Caco-2 (cell line): ENCODE results near the gene TSPAN19. TPM values are rescaled to one million over a fixed set of nuclear protein-coding genes. Genes with fewer than 3 reads are reported as not detected.
A peak's percentile ranks its signal among the peaks of the same experiment; 100 is the strongest.

Source experiments
- Bru-seq: library from RNA; stranded (reverse); fragments of 400-500 nt; gene quantifications from one replicate; lab custom pipeline; 2021; lab: Mats Ljungman, UMichigan
- BruChase-seq, 2 experiments: library from RNA; stranded (reverse); fragments of 400-500 nt; gene quantifications; one replicate each; lab custom pipeline; 2021; lab: Mats Ljungman, UMichigan
- BruUV-seq: library from RNA; stranded (reverse); fragments of 400-500 nt; replicated peaks from 2 replicates; lab custom pipeline; 2021; lab: Mats Ljungman, UMichigan
- CTCF ChIA-PET: fragments of 300-600 bp; sonication (Branson Sonifier 250); formaldehyde crosslinking; loops from one replicate; lab custom pipeline; 2022; ENCODE audit warnings: antibody characterized with exemption; lab: Charles Lee
- POLR2A ChIA-PET: fragments of 300-600 bp; sonication (Branson Sonifier 250); formaldehyde crosslinking; loops from one replicate; lab custom pipeline; 2022; ENCODE audit warnings: antibody characterized with exemption; lab: Charles Lee
- DNase-seq, 2 experiments: peaks; one replicate each; pipeline versions ENCODE4 v3.0.0 to v3.0.0-alpha.2; 2020 to 2022
- H3K27me3 ChIP-seq: replicated peaks from 2 replicates; pipeline ENCODE4 v1.6.0; 2011; ENCODE audit warnings: low read length; ENCODE audit not compliant: control insufficient read depth, insufficient read depth
- H3K36me3 ChIP-seq: 2 replicates; pipeline ENCODE4 v1.5.1; 2011; ENCODE audit warnings: low read length; ENCODE audit not compliant: control insufficient read depth, insufficient read depth
- H3K4me1 ChIP-seq: fragments of 250-450 bp; sonication (Bioruptor Pico); 2 replicates; pipeline ENCODE4 v1.5.1; 2020; ENCODE audit warnings: mild to moderate bottlenecking
- H3K4me3 ChIP-seq: 2 replicates; pipeline ENCODE4 v1.5.1; 2011; ENCODE audit warnings: low read depth, mild to moderate bottlenecking, control low read depth, low read length
- H3K9me3 ChIP-seq: fragments of 250-450 bp; sonication (Bioruptor Pico); 2 replicates; pipeline ENCODE4 v1.5.1; 2020; ENCODE audit warnings: mild to moderate bottlenecking, moderate library complexity
- H3K27ac Mint-ChIP-seq: one replicate; pipeline ENCODE4 v1.8.0; 2022; ENCODE audit warnings: mixed read lengths; ENCODE audit not compliant: unreplicated experiment
- H3K27me3 Mint-ChIP-seq: one replicate; pipeline ENCODE4 v1.8.0; 2022; ENCODE audit warnings: mixed read lengths; ENCODE audit not compliant: insufficient read depth, unreplicated experiment
- H3K36me3 Mint-ChIP-seq: one replicate; pipeline ENCODE4 v1.8.0; 2022; ENCODE audit warnings: mild to moderate bottlenecking, mixed read lengths; ENCODE audit not compliant: insufficient read depth, unreplicated experiment
- H3K4me1 Mint-ChIP-seq: one replicate; pipeline ENCODE4 v1.8.0; 2022; ENCODE audit warnings: low read depth, mixed read lengths; ENCODE audit not compliant: unreplicated experiment
- H3K4me3 Mint-ChIP-seq: one replicate; pipeline ENCODE4 v1.8.0; 2022; ENCODE audit warnings: mild to moderate bottlenecking, moderate library complexity, mixed read lengths; ENCODE audit not compliant: unreplicated experiment
- H3K9me3 Mint-ChIP-seq: one replicate; pipeline ENCODE4 v1.8.0; 2022; ENCODE audit warnings: mixed read lengths; ENCODE audit not compliant: unreplicated experiment
- intact Hi-C: fragments of 100-400 bp; cut with micrococcal nuclease; formaldehyde crosslinking; loops from one replicate; pipeline ENCODE4 v1.10.0; 2022; ENCODE audit not compliant: unreplicated experiment
- long read RNA-seq: library from polyadenylated mRNA; stranded (forward); transcript quantifications from one replicate; pipeline ENCODE4 v2.0.0, GENCODE V29; 2022
- total RNA-seq: library from RNA; stranded (reverse); gene quantifications from 2 replicates; pipeline ENCODE4 v1.2.3, GENCODE V29; 2022
- TF ChIP-seq, protein P1 (sequence below), 2 experiments: fragments of 200-600 bp in 1 of 2; IDR thresholded peaks; 1 replicate in 1 of 2; 2 replicates in 1 of 2; pipeline versions ENCODE4 v1.5.1 to v1.8.0; 2011 to 2022; ENCODE audit warnings: antibody characterized with exemption in 1 of 2, control low read depth in 1 of 2, inconsistent platforms in 1 of 2, low read depth in 1 of 2, low read length in 1 of 2, mild to moderate bottlenecking in 1 of 2, moderate library complexity in 1 of 2; ENCODE audit not compliant: insufficient read depth in 1 of 2, severe bottlenecking in 1 of 2, unreplicated experiment in 1 of 2

The TSPAN19 gene
- total RNA-seq (not detected in 2 replicates), Bru-seq, nascent RNA (not detected), BruChase-seq, experiment 1, labeled RNA remaining after a 2-hour chase (not detected), BruChase-seq, experiment 2, labeled RNA remaining after a 6-hour chase (not detected)
- long read RNA-seq: 0 reads

DNA sequence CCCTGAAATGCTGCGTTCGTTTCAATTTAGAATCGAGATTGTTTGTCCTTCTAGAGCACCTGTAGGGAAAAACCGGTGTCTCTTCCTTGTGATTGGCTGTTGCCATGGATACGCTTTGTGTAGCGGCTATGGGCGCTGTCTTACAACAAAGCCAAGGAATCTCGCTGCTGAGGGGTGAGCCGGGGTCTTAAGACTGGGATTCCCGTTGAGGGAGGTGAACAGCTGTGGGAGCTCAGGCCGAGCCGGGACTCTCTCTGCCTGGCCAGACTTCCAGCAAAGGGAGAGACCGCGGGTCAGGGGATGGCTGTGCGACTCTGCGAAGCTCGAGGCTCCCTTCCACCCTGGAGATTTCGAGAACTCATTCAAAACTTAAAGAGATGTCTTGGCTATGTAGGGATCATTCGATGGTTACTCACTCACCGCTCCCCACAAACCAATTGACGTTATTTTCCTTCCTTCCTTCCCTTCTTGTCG lies at the start of gene TSPAN19, which contains the start of gene LRRIQ1:
TSPAN19 (minus strand) TSS at position 44 of the 474 bp plus-strand sequence. CDS start 6,331 bp downstream, outside the sequence.
LRRIQ1 (plus strand) TSS at position 118 of the 474 bp plus-strand sequence. CDS start 1,826 bp downstream, outside the sequence.
- Mint-ChIP-seq H3K36me3 (no peaks in the 10 kb centered on the region), H3K9me3 (no peaks in the 10 kb centered on the region), H3K27me3 (peaks cover 3% of the 10 kb centered on the region), H3K27ac (peak within 1 kb of the TSS; percentile 71), H3K4me1 (no peaks in the 10 kb centered on the region), H3K4me3 (peak within 1 kb of the TSS; percentile 77)
- DNase-seq: peak; percentile 71 to 75
- Histone ChIP-seq H3K36me3 (no peaks in the 10 kb centered on the region), H3K9me3 (no peaks in the 10 kb centered on the region), H3K27me3 (no peaks in the 10 kb centered on the region), H3K4me3 (peak within 1 kb of the TSS; percentile 36), H3K4me1 (no peaks in the 10 kb centered on the region)
- TF ChIP-seq, protein P1, sequence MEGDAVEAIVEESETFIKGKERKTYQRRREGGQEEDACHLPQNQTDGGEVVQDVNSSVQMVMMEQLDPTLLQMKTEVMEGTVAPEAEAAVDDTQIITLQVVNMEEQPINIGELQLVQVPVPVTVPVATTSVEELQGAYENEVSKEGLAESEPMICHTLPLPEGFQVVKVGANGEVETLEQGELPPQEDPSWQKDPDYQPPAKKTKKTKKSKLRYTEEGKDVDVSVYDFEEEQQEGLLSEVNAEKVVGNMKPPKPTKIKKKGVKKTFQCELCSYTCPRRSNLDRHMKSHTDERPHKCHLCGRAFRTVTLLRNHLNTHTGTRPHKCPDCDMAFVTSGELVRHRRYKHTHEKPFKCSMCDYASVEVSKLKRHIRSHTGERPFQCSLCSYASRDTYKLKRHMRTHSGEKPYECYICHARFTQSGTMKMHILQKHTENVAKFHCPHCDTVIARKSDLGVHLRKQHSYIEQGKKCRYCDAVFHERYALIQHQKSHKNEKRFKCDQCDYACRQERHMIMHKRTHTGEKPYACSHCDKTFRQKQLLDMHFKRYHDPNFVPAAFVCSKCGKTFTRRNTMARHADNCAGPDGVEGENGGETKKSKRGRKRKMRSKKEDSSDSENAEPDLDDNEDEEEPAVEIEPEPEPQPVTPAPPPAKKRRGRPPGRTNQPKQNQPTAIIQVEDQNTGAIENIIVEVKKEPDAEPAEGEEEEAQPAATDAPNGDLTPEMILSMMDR (IDR thresholded peaks at IDR 0.05; ENCODE audit: insufficient read depth in 1 of 2, low read depth in 1 of 2, low read length in 1 of 2, severe bottlenecking in 1 of 2, unreplicated experiment in 1 of 2): no peak
- intact Hi-C loops: no loop called here
- BruUV-seq: no TSS peak
- ChIA-PET POLR2A (no interaction called here), CTCF (no interaction called here)

DNA sequence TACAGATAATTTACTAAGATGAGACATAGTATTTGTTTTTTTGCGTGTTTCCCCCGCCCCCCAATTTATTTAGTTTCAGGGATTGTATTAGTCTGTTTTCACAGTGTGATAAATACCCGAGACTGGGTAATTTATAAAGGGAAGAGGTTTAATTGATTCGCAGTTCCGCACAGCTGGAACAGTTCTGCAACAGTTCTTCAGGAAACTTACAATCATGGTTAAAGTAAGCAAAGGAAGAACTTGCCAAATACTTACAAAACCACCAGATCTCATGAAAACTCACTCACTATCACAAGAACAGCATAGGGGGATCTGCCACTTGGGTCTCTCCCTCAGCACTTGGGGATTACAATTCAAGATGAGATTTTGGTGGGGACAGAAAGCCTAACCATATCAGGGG lies 49.0 kb upstream of the TSPAN19 start:
- ChIA-PET CTCF (no interaction called here), POLR2A (no interaction called here)
- no peaks in the 10 kb centered on the region for H3K36me3 ChIP-seq
- H3K4me1 Mint-ChIP-seq: no peaks in the 10 kb centered on the region
- H3K4me3 Mint-ChIP-seq: no peak overlapping the region
- no peaks in the 10 kb centered on the region for H3K4me1 ChIP-seq
- no TSS peak for BruUV-seq
- TF ChIP-seq, protein P1 (IDR thresholded peaks at IDR 0.05; ENCODE audit: insufficient read depth in 1 of 2, low read depth in 1 of 2, low read length in 1 of 2, severe bottlenecking in 1 of 2, unreplicated experiment in 1 of 2): no peak
- no peaks in the 10 kb centered on the region for H3K27me3 ChIP-seq
- no peaks in the 10 kb centered on the region for H3K27me3 Mint-ChIP-seq
- no peaks in the 10 kb centered on the region for H3K36me3 Mint-ChIP-seq
- intact Hi-C loops: no loop called here
- no peaks in the 10 kb centered on the region for H3K9me3 Mint-ChIP-seq
- no peak for DNase-seq
- no peaks in the 10 kb centered on the region for H3K9me3 ChIP-seq
- no peak overlapping the region for H3K27ac Mint-ChIP-seq
- no peak overlapping the region for H3K4me3 ChIP-seq

DNA sequence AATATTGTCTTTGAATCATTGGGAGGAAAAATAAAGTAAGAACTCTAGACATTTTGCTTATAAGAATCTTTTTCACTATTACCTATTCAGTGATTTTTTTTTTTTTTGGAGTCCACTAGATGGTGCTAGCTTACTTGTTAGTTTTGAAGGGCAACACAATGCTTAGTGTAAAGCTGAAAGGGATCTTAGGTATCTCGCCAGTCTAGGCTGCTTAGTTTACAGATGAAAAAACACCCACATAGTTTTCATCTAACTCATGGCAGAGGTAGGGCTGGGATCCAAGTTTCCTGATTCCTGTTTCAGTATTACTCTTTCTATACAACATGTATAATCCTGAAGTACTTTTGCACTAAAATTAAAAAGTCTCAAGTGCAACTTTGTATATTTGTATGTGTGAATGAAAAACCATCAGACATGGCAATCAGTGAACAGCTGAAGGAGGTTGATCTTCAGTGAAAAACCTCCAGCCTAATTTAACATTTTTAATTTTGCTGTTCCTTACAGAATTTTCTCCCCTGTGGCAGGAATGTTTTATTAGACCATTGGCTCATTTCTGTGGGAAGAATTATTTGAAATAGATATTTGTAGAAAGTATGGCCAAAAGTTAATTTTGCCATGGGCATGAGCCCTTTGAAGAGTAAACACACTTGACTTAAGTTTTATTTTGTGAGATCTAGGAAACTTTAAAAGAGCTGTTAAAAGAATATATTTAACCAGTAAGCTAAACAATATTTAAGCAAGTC lies 40.8 kb upstream of the TSPAN19 start:
- Mint-ChIP-seq H3K27me3 (no peaks in the 10 kb centered on the region), H3K36me3 (no peaks in the 10 kb centered on the region), H3K27ac (no peak overlapping the region), H3K9me3 (no peaks in the 10 kb centered on the region), H3K4me3 (no peak overlapping the region), H3K4me1 (no peaks in the 10 kb centered on the region)
- Histone ChIP-seq H3K4me1 (no peaks in the 10 kb centered on the region), H3K36me3 (no peaks in the 10 kb centered on the region), H3K4me3 (no peak overlapping the region), H3K27me3 (no peaks in the 10 kb centered on the region), H3K9me3 (no peaks in the 10 kb centered on the region)
- POLR2A ChIA-PET: no interaction called here
- peak in 1 of 2 experiments; percentile 17 for DNase-seq
- CTCF ChIA-PET: interaction anchor here (0.6 to 1.3 kb wide), 3 partner anchors 131 to 372 kb away, joined by 3 to 4 read pairs (median 3); no protein-coding TSS in a partner anchor
- TF ChIP-seq, protein P1 (IDR thresholded peaks at IDR 0.05; ENCODE audit: insufficient read depth in 1 of 2, low read depth in 1 of 2, low read length in 1 of 2, severe bottlenecking in 1 of 2, unreplicated experiment in 1 of 2): peak; percentile 39 to 50
- BruUV-seq: no TSS peak
- intact Hi-C loops: loop anchor here (1.0 to 10.0 kb wide), 5 partner anchors 80 to 844 kb away; partner anchors contain the start of gene ALX1
